Stimulated activated CD4-positive, alpha-beta T cell treated with anti-CD3 and anti-CD28 coated beads, Interleukin-1b, Interleukin-23, amount 100 ng/mL, for 4 hours (primary cell): ENCODE data around the gene MTRFR.
"Not testable (repeated sequence)": the region's sequence is repeated elsewhere in the genome, so short reads cannot be mapped to it uniquely, and the experiment has no call there.

Experiments
- DNase-seq, 2 donors: peaks; one replicate each; pipeline ENCODE4 v3.0.0-alpha.2; 2020; ENCODE audit warnings: low read depth in 2 of 2

Gene MTRFR

GRCh38 chr12:123248996-123249741, 15.9 kb downstream of the MTRFR start:
- not testable (repeated sequence) for DNase-seq

DNA sequence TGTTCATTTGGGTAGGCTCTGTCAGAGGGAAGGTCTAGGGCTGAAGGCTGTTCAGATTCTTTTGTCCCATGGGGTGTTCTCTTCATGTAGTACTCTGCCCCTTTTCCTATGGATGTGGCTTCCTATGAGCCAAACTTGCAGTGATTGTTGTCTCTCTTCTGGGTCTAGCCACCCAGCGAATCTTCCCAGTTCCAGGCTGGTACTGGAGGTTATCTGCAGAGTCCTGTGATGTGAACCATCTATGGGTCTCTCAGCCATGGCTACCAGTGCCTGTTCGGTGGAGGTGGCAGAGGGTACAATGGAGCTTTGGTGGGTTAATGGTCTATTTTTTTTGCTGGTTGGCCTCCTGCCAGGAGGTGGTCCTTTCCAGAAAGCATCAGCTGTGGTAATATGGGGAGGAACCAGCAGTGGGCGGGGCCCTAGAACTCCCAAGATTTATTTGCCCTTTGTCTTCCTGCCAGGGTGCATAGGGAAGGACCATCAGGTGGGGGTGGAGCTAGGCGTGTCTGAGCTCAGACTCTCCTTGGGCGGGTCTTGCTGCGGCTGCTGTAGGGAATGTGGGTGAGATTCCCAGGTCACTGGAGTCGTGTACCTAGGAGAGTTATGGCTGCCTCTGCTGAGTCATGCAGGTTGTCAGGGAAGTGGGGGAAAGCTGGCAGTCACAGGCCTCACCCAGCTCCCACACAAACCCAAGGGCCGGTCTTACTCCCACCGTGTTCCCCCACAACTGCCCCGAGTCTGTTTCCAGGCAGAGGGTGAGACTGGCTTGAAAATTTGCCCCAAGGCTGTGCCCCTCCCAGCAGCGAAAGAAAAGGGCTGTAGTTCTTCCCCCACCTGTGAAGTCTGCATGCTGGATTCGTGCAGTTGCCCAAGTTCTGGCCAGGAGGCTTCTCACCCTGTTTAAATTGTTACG, 17.5 kb downstream of the MTRFR start:
- DNase-seq = no peak

- DNase-seq = no peak
Measured at GRCh38 chr12:123251403-123252076, 18.3 kb downstream of the MTRFR start.

DNA sequence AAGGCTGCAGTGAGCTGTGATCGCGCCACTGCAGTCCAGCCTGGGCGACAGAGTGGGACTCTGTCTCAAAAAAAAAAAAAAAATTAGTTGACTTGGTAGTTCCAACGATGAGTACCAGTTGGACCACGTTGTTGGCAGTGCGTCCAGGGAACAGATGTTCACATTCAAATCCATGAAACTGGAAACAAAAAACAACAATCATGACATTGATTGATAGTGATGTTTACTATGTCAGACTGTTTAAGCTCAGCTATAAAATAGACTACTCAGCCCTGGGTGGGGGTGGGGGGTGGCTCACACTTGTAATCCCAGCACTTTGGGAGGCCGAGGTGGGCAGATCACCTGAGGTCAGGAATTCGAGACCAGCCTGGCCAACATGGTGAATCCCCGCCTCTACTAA, 19.1 kb downstream of the MTRFR start:
- not testable (repeated sequence) for DNase-seq

DNA sequence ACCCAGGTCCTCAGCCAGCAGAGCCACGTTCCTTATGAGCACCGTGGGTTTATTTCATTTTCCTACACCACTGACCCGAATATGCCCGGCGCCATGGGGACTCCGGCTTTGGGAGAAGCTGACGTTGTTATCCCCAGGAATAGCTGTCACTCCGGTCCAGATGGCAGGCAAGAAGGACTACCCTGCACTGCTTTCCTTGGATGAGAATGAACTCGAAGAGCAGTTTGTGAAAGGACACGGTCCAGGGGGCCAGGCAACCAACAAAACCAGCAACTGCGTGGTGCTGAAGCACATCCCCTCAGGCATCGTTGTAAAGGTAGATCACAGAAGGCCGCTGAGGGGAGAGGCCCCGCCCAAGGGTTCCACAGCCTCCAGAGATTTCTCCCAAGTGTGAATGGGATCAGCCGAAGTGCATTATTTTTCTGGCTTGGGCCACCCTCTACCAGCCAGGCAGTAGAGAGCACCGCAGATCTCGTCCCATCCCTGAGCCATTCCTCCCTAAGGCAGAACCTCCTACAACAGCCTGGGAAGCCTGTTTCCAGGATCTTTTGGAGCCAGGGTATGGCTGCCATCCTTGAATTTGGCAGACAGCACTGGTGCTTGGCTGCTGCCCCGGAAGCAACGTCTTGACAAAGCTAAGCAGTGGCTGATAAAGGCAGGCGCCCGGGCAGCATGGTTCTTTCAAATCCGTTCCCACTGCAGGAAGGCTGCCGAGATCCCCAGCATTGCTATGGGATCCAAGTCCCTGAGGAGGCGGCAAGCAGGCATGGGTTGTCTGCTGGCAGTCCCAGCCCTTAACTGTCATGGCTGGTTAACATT, 20.6 kb downstream of the MTRFR start:
- DNase-seq = no peak

DNA sequence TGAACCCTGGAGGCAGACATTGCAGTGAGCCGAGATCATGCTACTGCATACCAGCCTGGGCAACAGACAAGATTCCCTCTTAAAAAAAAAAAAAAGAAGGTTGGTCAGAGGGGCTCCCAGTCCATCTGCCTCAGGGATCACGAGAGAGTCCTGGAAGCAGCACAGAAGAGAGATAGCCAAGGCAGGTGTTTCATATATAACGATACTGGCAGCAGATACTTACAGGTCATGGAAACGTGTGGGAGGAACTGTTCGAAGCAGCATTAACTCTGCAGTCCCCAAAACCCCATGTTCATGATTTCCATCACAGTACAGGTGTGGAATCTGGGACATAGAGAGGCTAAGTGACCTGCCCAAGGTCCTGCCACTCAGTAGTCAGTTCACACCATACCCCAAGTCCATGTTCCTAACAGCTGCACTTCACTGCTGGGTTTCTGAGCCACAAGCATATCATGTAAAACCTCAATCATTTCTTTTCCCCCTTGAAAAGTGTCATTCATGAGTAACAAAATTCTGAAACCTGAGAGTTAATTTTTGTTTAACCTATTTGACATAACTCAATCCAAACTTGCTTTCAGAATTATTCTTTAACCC, 21.7 kb downstream of the MTRFR start:
- no peak for DNase-seq

DNA sequence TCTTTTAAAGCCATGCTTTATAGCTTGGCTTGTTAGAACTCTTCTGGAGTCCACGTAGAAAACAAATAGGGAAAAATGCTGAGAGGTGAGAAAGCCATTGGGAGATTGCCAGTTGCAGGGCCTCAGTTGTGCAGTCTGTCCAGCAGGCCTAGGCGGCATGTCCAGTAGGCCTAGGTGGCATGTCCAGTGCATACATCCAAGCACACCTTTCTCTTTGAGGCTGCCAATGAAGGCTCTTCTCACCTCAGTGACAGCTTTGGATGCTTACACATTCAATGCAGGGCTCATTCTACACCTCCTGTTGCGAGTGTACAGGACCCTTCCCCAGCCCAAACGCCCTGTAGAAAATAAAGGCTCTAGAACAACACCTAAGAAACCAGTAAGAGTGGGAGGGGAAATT, 25.4 kb downstream of the MTRFR start:
- DNase-seq = no peak

GRCh38 chr12:123260081-123260480, 26.8 kb downstream of the MTRFR start:
- no peak for DNase-seq

DNA sequence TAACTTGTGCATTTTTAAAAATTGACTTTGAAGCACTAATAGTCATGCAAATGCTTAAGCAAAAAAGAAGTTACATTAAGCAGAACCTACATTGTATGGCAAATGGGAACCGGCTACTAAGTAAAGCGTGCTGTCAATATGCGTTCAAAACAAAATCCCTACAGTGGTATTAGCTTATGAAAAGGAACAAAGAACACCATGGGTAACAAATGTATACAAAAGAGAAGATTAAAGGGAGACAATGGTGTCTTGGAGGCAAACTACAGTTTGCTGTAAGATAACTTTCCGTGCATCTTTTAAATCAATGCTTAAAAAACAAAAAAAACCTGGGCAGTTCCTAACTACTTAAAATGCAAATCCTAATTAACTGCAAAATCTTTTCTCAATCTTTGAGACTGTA, 28.0 kb downstream of the MTRFR start:
- DNase-seq = no peak

- DNase-seq = no peak
Measured at GRCh38 chr12:123263196-123263817, 30.1 kb downstream of the MTRFR start.

GRCh38 chr12:123264642-123265041, 31.4 kb downstream of the MTRFR start:
- DNase-seq = no peak

DNA sequence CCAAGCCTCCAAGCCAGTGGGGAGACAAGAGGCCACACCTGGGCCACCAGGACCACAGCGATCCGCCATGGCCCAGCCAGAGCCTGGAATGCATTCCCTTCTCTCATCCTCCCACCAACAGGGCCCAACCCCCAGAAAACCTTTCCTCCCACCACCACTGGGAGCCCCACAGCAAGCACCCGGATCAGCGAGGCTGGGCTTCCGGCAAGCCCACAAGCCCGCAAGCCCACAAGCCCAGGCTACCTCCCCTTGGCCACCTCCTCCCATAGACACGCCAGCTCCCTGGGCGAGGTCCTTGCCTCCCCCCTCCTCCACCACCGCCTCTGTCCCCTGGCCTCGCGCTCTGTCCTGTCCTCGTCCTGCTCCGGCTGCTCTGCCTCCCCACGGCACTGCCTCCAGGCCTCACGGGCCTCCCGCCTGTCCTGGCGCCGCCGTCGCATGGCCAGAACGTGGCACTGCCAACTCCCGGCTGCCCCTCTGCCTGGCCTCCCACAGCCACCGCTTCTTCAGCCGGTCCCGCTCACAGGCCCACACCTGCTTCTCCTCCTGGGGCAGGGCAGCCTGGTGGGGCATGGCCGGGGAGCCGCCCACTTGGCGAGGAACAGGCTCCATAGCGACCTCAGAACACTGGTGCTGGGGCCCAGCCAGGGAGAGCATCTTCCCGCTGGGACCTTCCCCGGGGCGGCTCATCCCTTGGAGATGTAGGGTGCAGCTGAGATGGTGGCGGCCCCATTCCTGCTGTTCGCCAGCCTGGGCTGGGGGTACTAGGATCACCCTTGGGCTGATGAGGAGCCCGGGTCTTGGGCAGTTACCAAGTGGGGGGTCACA, 32.8 kb downstream of the MTRFR start:
- DNase-seq = no peak

DNA sequence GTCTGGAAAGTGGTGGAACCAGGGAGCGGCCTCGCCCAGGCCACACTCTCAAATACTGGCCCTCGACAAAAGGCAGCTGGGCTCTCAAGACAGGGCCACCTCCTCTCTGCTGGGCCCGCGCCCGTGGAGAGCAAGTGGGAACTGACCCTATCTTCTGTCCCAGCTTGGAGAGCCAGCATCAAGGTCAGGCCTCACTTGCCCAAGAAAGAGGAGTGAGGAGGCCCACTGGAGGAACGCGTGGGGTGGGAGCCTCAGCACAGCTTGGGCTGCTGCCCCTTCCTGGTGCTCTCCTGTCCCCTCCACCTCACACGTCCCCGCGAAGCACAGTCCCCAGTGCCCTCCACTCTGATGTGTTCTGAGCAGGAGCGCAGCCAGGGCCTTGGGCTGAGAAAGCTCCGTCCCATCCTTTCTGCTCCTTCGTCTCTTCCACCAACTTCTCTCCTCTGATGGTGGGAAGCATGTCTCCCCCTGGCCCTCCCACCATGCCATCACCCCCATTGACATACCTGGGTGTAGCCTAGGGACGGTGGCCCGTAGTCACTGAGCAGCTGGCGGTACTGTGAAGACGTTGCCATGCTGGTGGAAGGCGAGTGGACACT, 33.5 kb downstream of the MTRFR start:
- no peak for DNase-seq

GRCh38 chr12:123267335-123267920, 34.2 kb downstream of the MTRFR start:
- DNase-seq = no peak

DNA sequence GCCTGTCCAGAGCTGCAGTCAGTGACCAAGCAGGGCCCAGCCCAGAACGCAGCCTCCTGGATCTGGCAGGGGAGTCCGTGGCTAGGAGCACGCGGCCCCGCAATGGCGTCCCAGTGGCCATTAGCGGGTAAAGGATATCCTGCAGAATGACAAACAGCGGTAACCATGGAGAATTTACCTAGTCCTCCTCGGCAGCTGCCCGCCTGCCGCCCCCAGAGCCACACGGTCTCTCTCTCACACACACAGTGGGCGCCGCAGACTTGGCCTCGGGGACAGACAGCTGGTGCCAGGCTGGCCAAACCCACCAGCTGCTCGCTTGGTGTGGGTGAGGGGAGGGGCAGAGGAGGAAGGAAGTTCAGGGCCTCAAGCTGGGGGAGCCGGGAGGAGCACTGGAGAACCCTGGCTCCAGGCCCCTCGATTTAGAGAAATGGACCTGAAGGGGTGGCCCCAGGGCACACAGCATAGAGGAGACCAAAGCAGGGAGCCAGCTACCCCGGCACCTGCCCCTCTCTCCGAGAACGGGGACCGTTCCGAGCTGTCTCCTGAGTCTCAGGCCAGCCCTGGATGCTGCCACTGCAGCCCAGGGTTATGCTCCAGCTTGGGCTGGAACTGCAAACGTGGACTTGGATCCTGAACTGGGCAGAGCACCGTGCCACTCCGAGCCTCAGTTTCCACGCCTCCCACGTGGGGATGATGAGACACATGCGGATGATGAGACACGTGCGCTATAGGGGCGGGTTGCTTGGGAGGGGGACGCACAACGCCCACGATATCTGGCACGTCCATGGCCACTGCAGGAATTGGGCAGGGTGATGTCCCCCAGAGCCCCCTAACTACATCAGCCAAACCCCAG, 35.0 kb downstream of the MTRFR start:
- no peak for DNase-seq

DNA sequence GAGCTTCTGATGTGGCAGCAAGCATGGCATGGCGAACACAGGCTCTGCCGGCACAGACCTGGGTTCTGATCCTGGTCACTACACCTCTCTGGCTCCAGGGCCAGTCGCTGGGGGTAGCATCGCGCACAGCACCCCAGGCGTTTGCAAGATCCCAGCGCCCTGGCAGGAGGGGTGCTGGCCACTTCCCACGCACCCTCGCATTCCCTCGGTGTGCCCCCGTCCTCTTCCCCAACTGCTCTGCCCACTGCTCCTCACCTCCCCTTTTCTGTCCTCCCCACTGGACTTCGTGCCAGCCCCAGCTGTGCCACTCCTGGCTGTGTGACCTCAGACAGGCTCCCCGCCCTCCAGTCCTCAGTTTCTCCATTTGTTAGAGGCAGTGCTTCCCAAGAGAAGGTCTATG, 35.6 kb downstream of the MTRFR start:
- no peak for DNase-seq

DNA sequence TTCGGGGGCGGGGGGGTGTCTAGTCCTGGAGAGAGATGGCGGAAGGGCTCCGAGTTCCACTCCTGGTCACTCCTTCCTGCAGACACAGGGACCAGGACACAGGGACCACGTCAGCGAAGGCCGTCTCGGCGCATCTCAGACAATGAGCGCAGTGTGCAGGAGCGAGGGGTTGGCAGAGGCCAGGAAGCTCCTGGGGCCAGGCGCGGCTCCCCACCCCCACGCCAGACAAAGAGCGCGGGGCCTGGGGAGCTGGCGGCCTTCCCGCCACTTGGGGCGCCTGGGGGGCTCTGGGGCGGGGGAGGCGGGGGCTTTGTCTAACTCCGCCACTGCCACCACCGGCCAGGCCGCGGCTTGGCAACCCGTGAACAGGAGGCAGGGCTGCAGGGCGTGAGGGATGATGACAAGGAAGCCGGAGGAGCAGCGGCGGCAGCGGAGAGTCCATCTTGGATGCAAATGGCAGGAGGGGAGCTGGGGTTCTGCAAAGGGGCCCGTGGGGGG, 36.2 kb downstream of the MTRFR start:
- no peak for DNase-seq

DNA sequence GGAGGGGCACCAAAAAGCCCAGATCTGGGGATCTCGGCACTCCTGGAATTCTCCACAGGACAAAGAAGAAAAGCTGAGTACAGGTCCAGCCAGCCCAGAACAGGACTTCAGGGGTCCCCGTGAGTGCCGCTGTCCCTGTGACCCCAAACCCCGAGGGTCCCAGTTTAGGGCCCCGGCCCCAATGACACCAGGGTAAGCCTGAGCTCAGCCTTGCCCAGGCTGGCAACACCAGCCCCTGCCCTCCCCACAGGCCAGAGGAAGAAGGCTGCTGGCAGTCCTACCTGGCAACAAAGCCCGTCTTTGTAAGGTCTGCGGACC, 36.6 kb downstream of the MTRFR start:
- DNase-seq = no peak
